AG04449 (cell line): ENCODE data around the gene ZBBX.

Experiments used
- CTCF ChIA-PET: fragments of 350-600 bp; formaldehyde crosslinking; extraction: SDS; loops from one replicate; lab custom pipeline; 2021; ENCODE audit warnings: antibody characterized with exemption; lab: Yijun Ruan, JAX
- POLR2A ChIA-PET: fragments of 400-600, 350-600 bp; formaldehyde crosslinking; extraction: SDS; loops from one replicate; lab custom pipeline; 2020; ENCODE audit warnings: antibody characterized with exemption, inconsistent platforms; lab: Yijun Ruan, JAX
- DNase-seq: peaks from one replicate; pipeline ENCODE4 v3.0.0-alpha.2; 2010; ENCODE audit warnings: low read depth, low spot score
- H3K4me3 ChIP-seq: 2 replicates; pipeline ENCODE4 v1.5.1; 2011; ENCODE audit warnings: low read depth, mild to moderate bottlenecking, control low read depth, low read length
- CTCF ChIP-seq: IDR thresholded peaks from one replicate; pipeline ENCODE4 v1.5.1; 2011; ENCODE audit warnings: mild to moderate bottlenecking, moderate library complexity, low read length, control low read depth, inconsistent platforms; ENCODE audit not compliant: insufficient read depth; ENCODE audit errors: missing control alignments

ZBBX gene

GRCh38 chr3:167355446-167355845, 24.7 kb downstream of the ZBBX start:
- POLR2A ChIA-PET: no interaction called here
- H3K4me3 ChIP-seq: no peak overlapping the region
- CTCF ChIA-PET: no interaction called here
- DNase-seq: no peak
- no peak for TF ChIP-seq CTCF

- no peak for DNase-seq
- H3K4me3 ChIP-seq: no peak overlapping the region
- ChIA-PET CTCF (no interaction called here), POLR2A (no interaction called here)
- no peak for TF ChIP-seq CTCF
These were observed 25.3 kb downstream of the ZBBX start for GRCh38 chr3:167354751-167355150.

- POLR2A ChIA-PET: no interaction called here
- no peak for DNase-seq
- CTCF ChIA-PET: no interaction called here
- H3K4me3 ChIP-seq: no peak overlapping the region
- TF ChIP-seq CTCF: no peak
These were observed 29.7 kb downstream of the ZBBX start for GRCh38 chr3:167350245-167350862.

GRCh38 chr3:167346171-167346570, 33.9 kb downstream of the ZBBX start:
- TF ChIP-seq CTCF: no peak
- DNase-seq: no peak
- ChIA-PET POLR2A (no interaction called here), CTCF (no interaction called here)
- no peak overlapping the region for H3K4me3 ChIP-seq

- ChIA-PET CTCF (no interaction called here), POLR2A (no interaction called here)
- no peak overlapping the region for H3K4me3 ChIP-seq
- no peak for TF ChIP-seq CTCF
- DNase-seq: no peak
These were observed 48.9 kb downstream of the ZBBX start for GRCh38 chr3:167330993-167331785.

GRCh38 chr3:167323572-167323971, 56.5 kb downstream of the ZBBX start:
- no peak overlapping the region for H3K4me3 ChIP-seq
- DNase-seq: no peak
- no peak for TF ChIP-seq CTCF
- POLR2A ChIA-PET: no interaction called here
- CTCF ChIA-PET: no interaction called here
